ENCODE results near the gene ZBTB37. TPM values are rescaled to one million over a fixed set of nuclear protein-coding genes. Genes with fewer than 3 reads are reported as not detected.

ZBTB37 gene
- total and polyA plus RNA-seq, 4 donors, result 0.67 to 6.1 (median 3.3) TPM

DNA sequence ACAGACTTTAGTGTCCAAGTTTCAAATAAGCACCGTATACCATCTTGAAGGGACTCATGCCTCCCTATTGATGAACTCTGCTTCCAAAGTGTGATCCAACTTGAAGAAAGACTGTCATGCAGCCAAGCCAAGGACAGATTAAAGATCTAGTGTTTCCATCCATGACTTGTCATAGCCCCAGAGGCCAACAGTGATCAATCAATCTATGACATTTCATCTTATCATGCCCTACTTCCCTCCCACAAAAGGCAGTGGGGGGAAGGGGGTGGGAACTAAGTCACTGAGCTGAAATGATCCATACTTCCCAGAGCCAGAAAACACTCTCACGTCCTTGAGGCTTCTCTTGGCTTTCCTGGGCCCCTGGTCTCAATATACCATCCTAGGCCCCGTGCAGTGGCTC is 44.9 kb downstream of the ZBTB37 start:
- H3K27ac ChIP-seq (ENCODE audit: low read depth in 1 of 2, low read length in 2 of 2), result no peak overlapping the region
- no peak overlapping the region for H3K4me3 ChIP-seq (ENCODE audit: low read depth in 1 of 3, low read length in 3 of 3)
- WGBS, result 70% methylated on average over 3 of the region's 3 CpGs
- peaks cover 4 to 42% (median 30%) of the 10 kb centered on the region in 4 donors for H3K36me3 ChIP-seq (ENCODE audit: control insufficient read depth in 4 of 4, insufficient read depth in 3 of 4, low read depth in 1 of 4, low read length in 3 of 4)
- no peaks in the 10 kb centered on the region for H3K27me3 ChIP-seq (ENCODE audit: control insufficient read depth in 4 of 4, insufficient read depth in 4 of 4, low read length in 3 of 4)
- H3K9ac ChIP-seq (ENCODE audit: low read depth in 1 of 2, low read length in 2 of 2), result no peak overlapping the region
- H3K4me1 ChIP-seq (ENCODE audit: control insufficient read depth in 4 of 4, insufficient read depth in 4 of 4, low read length in 3 of 4), result peaks cover under 1 to 45% (median 25%) of the 10 kb centered on the region in 4 donors
- no peak for TF ChIP-seq JUND (IDR thresholded peaks at IDR 0.05)
- TF ChIP-seq RXRA (IDR thresholded peaks at IDR 0.05), result no peak
- no peak for TF ChIP-seq YY1 (IDR thresholded peaks at IDR 0.05)
- TF ChIP-seq TAF1 (conservative IDR thresholded peaks at IDR 0.05), result no peak
- no peak for TF ChIP-seq MAX (IDR thresholded peaks at IDR 0.05)
- no peak for TF ChIP-seq SP1 (IDR thresholded peaks at IDR 0.05)
- TF ChIP-seq ZBTB33 (IDR thresholded peaks at IDR 0.05), result no peak
- TF ChIP-seq REST (IDR thresholded peaks at IDR 0.05), result no peak
- no peak for TF ChIP-seq CTCF (IDR thresholded peaks at IDR 0.05; ENCODE audit: low read depth, low read length, missing input control)
- no peak for TF ChIP-seq EGR1 (IDR thresholded peaks at IDR 0.05; ENCODE audit: low read depth in 2 of 2)
- TF ChIP-seq HNF4G (IDR thresholded peaks at IDR 0.05), result no peak
- no peak for TF ChIP-seq GABPA (IDR thresholded peaks at IDR 0.05 in 1 of 2, conservative IDR thresholded peaks at IDR 0.05 in 1 of 2)
- TF ChIP-seq FOXA1 (IDR thresholded peaks at IDR 0.05), result no peak
- TF ChIP-seq HNF4A (conservative IDR thresholded peaks at IDR 0.05), result no peak
- no peak for TF ChIP-seq NR2F2 (IDR thresholded peaks at IDR 0.05)
- TF ChIP-seq ATF3 (IDR thresholded peaks at IDR 0.05), result no peak
- no peak for TF ChIP-seq RAD21 (IDR thresholded peaks at IDR 0.05)
- no peak for TF ChIP-seq FOXA2 (IDR thresholded peaks at IDR 0.05)
- no peaks in the 10 kb centered on the region for H3K9me3 ChIP-seq (ENCODE audit: control insufficient read depth in 4 of 4, low read length in 3 of 4)
- no peak for DNase-seq (ENCODE audit: low spot score)
